GM18505 (cell line): ENCODE data around the gene CFAP46.
"Not testable (repeated sequence)": the region's sequence is repeated elsewhere in the genome, so short reads cannot be mapped to it uniquely, and the experiment has no call there.

ENCODE experiments used
- ATAC-seq: cut with Tn5 transposase; IDR thresholded peaks from one replicate; pipeline ENCODE4 v1.9.1; 2021; ENCODE audit not compliant: unreplicated experiment
- POLR2A ChIP-seq: IDR thresholded peaks from 4 replicates; pipeline ENCODE4 v1.6.1; 2011; ENCODE audit warnings: borderline replicate concordance; ENCODE audit not compliant: insufficient read depth, insufficient read length; ENCODE audit errors: extremely low read depth

Gene CFAP46

GRCh38 chr10:132848291-132848701 lies 94.1 kb downstream of the CFAP46 start:
- no peak for ATAC-seq
- TF ChIP-seq POLR2A, result no peak

- ATAC-seq, result no peak
- no peak for TF ChIP-seq POLR2A
Measured at GRCh38 chr10:132847856-132848255, 94.5 kb downstream of the CFAP46 start.

GRCh38 chr10:132847416-132847777 lies 95.0 kb downstream of the CFAP46 start:
- no peak for TF ChIP-seq POLR2A
- ATAC-seq, result no peak

- TF ChIP-seq POLR2A, result no peak
- ATAC-seq, result no peak
Measured at GRCh38 chr10:132846631-132847415, 95.5 kb downstream of the CFAP46 start.

GRCh38 chr10:132845780-132846595 lies 96.4 kb downstream of the CFAP46 start:
- no peak for ATAC-seq
- no peak for TF ChIP-seq POLR2A

GRCh38 chr10:132845041-132845551 lies 97.3 kb downstream of the CFAP46 start:
- no peak for TF ChIP-seq POLR2A

GRCh38 chr10:132844069-132844809 lies 98.1 kb downstream of the CFAP46 start:
- no peak for ATAC-seq
- no peak for TF ChIP-seq POLR2A

More at GRCh38 chr10:132845041-132845551, 97.3 kb downstream of the CFAP46 start:
- no peak for ATAC-seq

GRCh38 chr10:132843276-132843675 lies 99.1 kb downstream of the CFAP46 start:
- ATAC-seq, result not testable (repeated sequence)

- no peak for TF ChIP-seq POLR2A
Measured at GRCh38 chr10:132842397-132842796, 100.0 kb downstream of the CFAP46 start.

GRCh38 chr10:132841615-132841975 lies 100.8 kb downstream of the CFAP46 start:
- no peak for TF ChIP-seq POLR2A
- ATAC-seq, result no peak

More at GRCh38 chr10:132842397-132842796, 100.0 kb downstream of the CFAP46 start:
- ATAC-seq, result no peak

- TF ChIP-seq POLR2A, result no peak
- ATAC-seq, result no peak
Measured at GRCh38 chr10:132840698-132841614, 101.4 kb downstream of the CFAP46 start.

- no peak for TF ChIP-seq POLR2A
- no peak for ATAC-seq
Measured at GRCh38 chr10:132839061-132839460, 103.3 kb downstream of the CFAP46 start.

GRCh38 chr10:132838346-132838970 lies 103.9 kb downstream of the CFAP46 start:
- TF ChIP-seq POLR2A, result no peak
- no peak for ATAC-seq

- no peak for TF ChIP-seq POLR2A
- no peak for ATAC-seq
Measured at GRCh38 chr10:132837905-132838304, 104.5 kb downstream of the CFAP46 start.
